Adrenal gland (tissue), 5 donors: ENCODE measurements around the gene C3orf20.

Source experiments
- POLR2A ChIP-seq, 2 donors: fragments of 450-650 bp; IDR thresholded peaks; one replicate each; pipeline ENCODE4 v1.6.1; 2017; ENCODE audit warnings: antibody characterized with exemption in 2 of 2, mild to moderate bottlenecking in 2 of 2, moderate library complexity in 1 of 2
- TF ChIP-seq, protein P1 (sequence below), 6 experiments: fragments of 450-650 bp in 4 of 6; fragments of 200-600 bp in 2 of 6; sonication (generic) in 1 of 6; IDR thresholded peaks; 1 replicate in 5 of 6; 2 replicates in 1 of 6; pipeline versions ENCODE4 v1.5.1 to v1.8.0; 2016 to 2021; ENCODE audit warnings: antibody characterized with exemption in 6 of 6, mild to moderate bottlenecking in 2 of 6, moderate library complexity in 1 of 6
- donor health status: DM: no; HTN: no; CAD: no.

DNA sequence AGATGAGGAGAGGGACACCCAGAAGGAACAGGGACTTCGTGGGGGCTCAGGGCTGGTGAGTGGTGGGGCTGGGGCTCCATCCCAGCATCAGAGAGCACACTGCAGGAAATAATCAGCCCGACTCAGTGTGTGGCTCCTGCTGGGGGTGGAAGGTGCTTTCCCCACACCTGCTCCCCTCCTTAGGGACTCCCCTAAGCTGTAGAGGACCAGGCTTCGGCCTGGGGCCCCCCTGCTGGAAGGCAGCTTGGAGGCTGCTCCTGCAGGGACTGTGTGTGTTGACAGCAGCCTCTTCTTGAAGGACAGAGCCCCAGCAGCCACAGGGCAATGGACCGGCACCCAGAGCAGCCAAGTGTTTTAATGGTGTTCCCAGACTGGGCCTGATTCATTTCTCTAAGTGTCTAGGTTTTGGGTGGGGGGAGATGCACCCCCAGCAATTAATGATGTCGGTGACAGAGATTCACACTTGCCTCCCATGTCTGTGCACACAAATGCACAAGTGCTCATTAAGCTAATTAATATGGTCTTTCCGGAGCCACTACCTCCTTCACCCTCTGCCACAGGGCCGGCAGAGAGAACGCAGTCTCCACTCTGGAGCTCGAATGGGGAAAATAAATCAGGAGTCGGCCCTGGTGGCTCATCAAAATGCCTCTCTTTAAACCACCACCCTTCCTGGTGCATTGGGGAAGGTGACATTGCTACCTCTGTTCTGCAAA, 126.9 kb downstream of the C3orf20 start:
- TF ChIP-seq, protein P1, sequence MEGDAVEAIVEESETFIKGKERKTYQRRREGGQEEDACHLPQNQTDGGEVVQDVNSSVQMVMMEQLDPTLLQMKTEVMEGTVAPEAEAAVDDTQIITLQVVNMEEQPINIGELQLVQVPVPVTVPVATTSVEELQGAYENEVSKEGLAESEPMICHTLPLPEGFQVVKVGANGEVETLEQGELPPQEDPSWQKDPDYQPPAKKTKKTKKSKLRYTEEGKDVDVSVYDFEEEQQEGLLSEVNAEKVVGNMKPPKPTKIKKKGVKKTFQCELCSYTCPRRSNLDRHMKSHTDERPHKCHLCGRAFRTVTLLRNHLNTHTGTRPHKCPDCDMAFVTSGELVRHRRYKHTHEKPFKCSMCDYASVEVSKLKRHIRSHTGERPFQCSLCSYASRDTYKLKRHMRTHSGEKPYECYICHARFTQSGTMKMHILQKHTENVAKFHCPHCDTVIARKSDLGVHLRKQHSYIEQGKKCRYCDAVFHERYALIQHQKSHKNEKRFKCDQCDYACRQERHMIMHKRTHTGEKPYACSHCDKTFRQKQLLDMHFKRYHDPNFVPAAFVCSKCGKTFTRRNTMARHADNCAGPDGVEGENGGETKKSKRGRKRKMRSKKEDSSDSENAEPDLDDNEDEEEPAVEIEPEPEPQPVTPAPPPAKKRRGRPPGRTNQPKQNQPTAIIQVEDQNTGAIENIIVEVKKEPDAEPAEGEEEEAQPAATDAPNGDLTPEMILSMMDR (IDR thresholded peaks at IDR 0.05) = no peak
- no peak for TF ChIP-seq POLR2A (IDR thresholded peaks at IDR 0.05)
